HG03460 (cell line): ENCODE results near the gene OSBPL9.
A peak's percentile ranks its signal among the peaks of the same experiment; 100 is the strongest.

Experiments
- ATAC-seq: cut with Tn5 transposase; IDR thresholded peaks from one replicate; pipeline ENCODE4 v1.9.1; 2021; ENCODE audit not compliant: unreplicated experiment

OSBPL9 gene

GRCh38 chr1:51661081-51661518 is 44.2 kb downstream of the OSBPL9 start:
- ATAC-seq, result no peak

GRCh38 chr1:51663105-51663504 is 46.2 kb downstream of the OSBPL9 start:
- no peak for ATAC-seq

- no peak for ATAC-seq
Measured at GRCh38 chr1:51663721-51664120, 46.8 kb downstream of the OSBPL9 start.

- ATAC-seq, result no peak
Measured at GRCh38 chr1:51664421-51665240, 47.7 kb downstream of the OSBPL9 start.

GRCh38 chr1:51666478-51666877 is 49.6 kb downstream of the OSBPL9 start:
- no peak for ATAC-seq

GRCh38 chr1:51667561-51667960 is 50.7 kb downstream of the OSBPL9 start:
- no peak for ATAC-seq

GRCh38 chr1:51669272-51669671 is 52.4 kb downstream of the OSBPL9 start:
- ATAC-seq, result no peak

GRCh38 chr1:51669816-51670215 is 52.9 kb downstream of the OSBPL9 start:
- no peak for ATAC-seq

- no peak for ATAC-seq
Measured at GRCh38 chr1:51671527-51672325, 54.8 kb downstream of the OSBPL9 start.

- no peak for ATAC-seq
Measured at GRCh38 chr1:51673279-51673678, 56.4 kb downstream of the OSBPL9 start.

- ATAC-seq, result no peak
Measured at GRCh38 chr1:51675177-51675780, 58.4 kb downstream of the OSBPL9 start.

GRCh38 chr1:51679435-51679834 is 62.5 kb downstream of the OSBPL9 start:
- ATAC-seq, result peak; percentile 58

- no peak for ATAC-seq
Measured at GRCh38 chr1:51684776-51685175, 67.9 kb downstream of the OSBPL9 start.

- ATAC-seq, result no peak
Measured at GRCh38 chr1:51686450-51686849, 69.6 kb downstream of the OSBPL9 start.

GRCh38 chr1:51689075-51689440 is 72.2 kb downstream of the OSBPL9 start:
- no peak for ATAC-seq

- no peak for ATAC-seq
Measured at GRCh38 chr1:51689643-51690042, 72.8 kb downstream of the OSBPL9 start.

GRCh38 chr1:51690285-51690961 is 73.5 kb downstream of the OSBPL9 start:
- no peak for ATAC-seq

GRCh38 chr1:51691920-51692319 is 75.0 kb downstream of the OSBPL9 start:
- ATAC-seq, result no peak

- ATAC-seq, result no peak
Measured at GRCh38 chr1:51693419-51694155, 76.7 kb downstream of the OSBPL9 start.

GRCh38 chr1:51697166-51697565 is 80.3 kb downstream of the OSBPL9 start:
- no peak for ATAC-seq

GRCh38 chr1:51699391-51699790 is 82.5 kb downstream of the OSBPL9 start:
- ATAC-seq, result no peak
